ENCODE data around the gene CDYL2. TPM values are rescaled to one million over a fixed set of nuclear protein-coding genes. Genes with fewer than 3 reads are reported as not detected.

The CDYL2 gene
- total RNA-seq, 1 experiment from 2014 or later, result 5.0 TPM

DNA sequence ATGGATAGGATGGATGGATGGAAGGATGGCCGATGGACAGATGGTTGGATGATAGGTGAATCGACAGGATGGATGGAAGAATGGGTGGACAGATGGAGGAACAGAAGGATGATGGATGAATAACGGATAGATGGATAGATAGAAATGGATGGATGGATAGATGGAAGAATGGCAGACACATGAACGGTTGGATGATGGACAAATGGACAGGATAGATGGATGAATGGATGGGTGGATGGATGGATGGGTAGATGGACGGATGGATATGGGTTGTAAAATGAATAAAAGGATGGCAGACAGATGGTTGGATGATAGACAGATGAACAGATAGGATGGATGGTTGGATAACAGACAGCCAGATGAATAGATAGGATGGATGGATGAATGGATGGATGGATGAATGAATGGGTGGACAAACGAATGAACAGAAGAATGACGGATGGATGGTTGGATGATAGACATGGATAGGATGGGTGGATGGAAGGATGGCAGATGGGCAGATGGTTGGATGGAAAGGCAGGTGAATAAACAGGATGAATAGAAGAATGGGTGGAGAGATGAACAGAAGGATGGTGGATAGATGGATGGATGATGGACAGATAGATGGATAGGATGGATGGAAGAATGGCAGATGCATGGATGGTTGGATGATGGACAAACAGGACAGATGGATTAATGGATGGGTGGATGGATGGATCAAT, 207.7 kb downstream of the CDYL2 start:
- no peak for DNase-seq (ENCODE audit: low read depth)

- DNase-seq (ENCODE audit: low read depth), result peak; percentile 19
Observed at GRCh38 chr16:80594756-80595155, 209.6 kb downstream of the CDYL2 start.

DNA sequence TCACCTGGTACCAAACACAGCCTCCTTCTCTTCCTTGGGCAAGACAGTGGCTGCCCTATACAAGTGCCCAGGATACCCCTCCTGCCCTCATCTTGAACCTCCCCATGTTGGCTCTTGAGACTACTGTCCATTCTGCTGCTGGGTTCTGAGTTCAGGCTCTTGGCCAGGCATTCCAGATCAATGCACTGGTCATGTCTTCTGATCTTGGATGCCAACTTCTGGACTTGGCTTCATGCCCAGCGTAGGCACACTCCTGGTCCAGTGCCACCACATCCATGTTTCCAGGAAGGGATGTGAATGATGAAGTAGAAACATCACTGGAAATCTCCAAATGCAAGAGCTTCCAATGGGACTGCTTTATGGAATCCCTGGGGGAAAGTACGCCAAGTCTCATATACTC, 212.1 kb downstream of the CDYL2 start:
- no peak for DNase-seq (ENCODE audit: low read depth)

- peak; percentile 19 for DNase-seq (ENCODE audit: low read depth)
Observed at GRCh38 chr16:80591071-80591915, 213.1 kb downstream of the CDYL2 start.

- no peak for DNase-seq (ENCODE audit: low read depth)
Observed at GRCh38 chr16:80587071-80587470, 217.3 kb downstream of the CDYL2 start.

DNA sequence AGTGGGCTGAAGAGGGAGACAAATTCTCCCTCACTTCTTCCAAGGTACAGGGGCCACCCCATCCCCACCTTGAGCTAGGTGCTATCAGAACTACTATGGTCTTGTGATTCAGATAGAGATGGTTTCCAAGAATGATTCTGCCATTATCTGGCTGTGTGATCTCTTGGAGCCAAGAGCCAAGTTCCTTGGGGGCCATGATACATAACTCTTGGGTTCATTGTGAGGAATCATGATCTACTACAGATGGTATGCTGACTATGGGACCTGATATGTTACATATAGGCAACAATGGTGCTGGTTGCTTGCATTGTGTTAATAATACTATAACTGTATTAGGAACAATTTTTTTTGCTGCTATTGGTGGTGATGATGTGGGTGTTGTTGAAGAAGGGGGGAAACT, 217.9 kb downstream of the CDYL2 start:
- DNase-seq (ENCODE audit: low read depth), result no peak

- no peak for DNase-seq (ENCODE audit: low read depth)
Observed at GRCh38 chr16:80585764-80586163, 218.6 kb downstream of the CDYL2 start.

DNA sequence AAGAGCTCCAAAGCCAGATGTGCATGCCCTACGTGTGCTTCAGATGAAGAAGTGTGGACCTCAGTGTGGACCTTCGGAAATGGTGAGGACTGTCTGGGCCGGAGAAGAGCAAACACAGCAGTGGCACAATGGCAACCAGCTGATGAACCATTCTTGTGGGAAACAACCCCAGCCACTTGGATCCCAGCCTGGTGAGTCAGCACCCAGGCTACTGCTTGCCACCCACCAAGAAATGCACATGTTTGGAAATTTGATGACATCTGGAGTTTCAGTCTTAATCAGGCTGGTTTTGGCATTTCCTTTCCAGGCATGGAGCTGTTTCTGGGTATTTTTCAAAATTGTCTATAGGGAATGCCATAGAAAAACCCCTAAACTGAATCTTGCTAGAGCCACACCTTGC, 220.9 kb downstream of the CDYL2 start:
- peak; percentile 80 for DNase-seq (ENCODE audit: low read depth)

DNA sequence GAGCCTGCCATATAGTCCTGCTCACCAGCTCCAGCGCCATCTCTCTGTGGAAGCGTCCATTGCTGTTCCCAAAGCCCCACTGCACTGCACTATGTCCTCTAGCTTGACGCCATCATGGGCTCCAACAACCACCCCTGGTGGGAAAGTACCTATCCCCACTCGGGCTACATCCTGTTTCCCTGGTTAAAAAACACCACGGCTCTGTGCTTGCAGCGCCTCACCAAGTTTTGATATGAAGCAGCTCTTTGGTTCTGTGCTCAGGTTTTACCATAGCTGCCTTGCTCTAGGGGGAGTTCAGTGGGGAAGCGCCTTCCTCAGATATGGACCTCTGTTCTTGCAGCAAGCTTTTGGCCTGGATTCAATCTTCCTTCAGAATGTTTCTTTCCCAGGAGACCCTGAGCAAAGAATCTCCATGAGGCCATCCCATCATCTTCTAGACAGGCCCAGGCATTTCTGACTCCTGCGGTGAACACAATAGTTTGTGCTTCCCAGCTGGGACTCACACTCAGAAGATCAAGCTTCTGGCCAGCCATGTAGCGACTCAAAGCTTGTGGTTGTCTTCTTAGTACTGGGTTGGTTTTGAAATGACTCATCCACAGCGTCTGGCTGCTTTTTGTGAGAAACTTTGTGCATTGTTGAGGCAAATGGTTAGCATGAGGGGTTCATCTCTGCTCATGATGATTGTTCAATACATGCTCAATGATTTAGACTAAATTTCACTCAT, 224.1 kb downstream of the CDYL2 start:
- DNase-seq (ENCODE audit: low read depth), result peak; percentile 43

- no peak for DNase-seq (ENCODE audit: low read depth)
Observed at GRCh38 chr16:80577485-80578280, 226.7 kb downstream of the CDYL2 start.

GRCh38 chr16:80576343-80576912, 228.0 kb downstream of the CDYL2 start:
- no peak for DNase-seq (ENCODE audit: low read depth)

- DNase-seq (ENCODE audit: low read depth), result no peak
Observed at GRCh38 chr16:80573700-80574120, 230.7 kb downstream of the CDYL2 start.

DNA sequence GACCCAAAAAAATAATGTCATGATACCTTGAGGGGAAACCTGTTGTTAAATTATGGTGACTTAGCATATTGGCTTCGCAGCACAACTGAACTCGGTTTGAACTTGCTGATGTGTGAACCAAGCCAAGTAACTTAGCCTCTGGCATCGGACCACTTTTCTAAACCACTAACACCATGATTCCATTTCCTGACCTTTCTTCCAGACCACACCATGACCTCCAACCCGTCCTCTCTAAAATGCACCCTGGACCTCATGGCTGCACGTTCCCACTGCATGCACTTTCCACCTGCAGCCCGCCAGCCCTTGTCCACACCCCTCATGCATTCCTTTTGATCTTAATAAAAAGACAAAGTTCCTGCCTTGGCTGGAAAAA, 234.3 kb downstream of the CDYL2 start:
- peak; percentile 69 for DNase-seq (ENCODE audit: low read depth)

DNA sequence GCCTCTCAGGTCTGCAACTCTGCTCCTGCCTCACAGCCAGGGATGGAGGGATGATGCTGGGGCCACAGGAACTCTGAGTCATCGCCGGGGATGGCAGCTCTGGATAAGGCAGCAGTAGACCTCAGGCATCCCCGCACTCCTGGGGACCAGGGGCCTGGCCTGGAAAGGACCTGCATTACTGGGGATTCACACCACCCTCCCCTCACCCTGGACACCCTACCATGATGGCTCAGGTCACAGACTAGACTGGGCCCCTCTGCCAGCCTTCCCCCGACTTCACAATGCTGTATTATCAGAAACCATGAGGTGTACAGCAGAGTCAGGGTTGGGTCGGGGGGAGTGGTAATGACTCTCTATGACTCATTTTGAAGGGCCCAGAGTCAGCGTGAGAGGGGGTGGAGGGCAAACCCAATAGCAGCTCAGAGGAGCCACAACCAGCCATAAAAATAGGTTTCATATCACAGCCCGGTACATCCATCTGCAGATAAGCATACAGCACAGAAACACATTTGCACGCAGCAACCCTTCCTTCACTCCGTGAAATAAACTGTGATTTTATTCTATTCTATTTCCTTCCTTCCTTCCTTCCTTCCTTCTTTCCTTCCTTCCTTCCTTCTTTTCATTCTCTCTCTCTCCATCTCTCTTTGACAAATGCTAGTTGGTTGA, 234.8 kb downstream of the CDYL2 start:
- peak; percentile 91 for DNase-seq (ENCODE audit: low read depth)

- DNase-seq (ENCODE audit: low read depth), result no peak
Observed at GRCh38 chr16:80564394-80564793, 240.0 kb downstream of the CDYL2 start.

DNA sequence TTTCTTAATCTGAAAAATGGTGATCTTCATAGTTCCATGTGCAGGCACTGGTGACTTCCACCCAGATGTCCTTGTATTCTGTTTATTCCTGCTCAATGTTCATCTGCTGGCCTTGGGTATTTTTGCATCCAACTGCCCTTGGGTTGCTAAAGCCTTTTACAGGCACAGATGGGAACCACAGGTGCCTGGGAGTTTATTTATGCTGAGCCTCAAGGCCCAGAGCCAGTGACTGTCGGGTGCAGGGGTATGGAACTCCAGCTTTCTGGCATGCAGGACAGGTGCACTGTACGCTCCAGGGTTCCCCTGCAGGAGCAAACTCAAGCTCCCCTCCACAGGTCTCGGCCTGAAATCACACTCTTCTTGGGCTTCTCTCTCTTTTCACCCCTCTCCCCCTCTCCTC, 241.3 kb downstream of the CDYL2 start:
- DNase-seq (ENCODE audit: low read depth), result no peak

DNA sequence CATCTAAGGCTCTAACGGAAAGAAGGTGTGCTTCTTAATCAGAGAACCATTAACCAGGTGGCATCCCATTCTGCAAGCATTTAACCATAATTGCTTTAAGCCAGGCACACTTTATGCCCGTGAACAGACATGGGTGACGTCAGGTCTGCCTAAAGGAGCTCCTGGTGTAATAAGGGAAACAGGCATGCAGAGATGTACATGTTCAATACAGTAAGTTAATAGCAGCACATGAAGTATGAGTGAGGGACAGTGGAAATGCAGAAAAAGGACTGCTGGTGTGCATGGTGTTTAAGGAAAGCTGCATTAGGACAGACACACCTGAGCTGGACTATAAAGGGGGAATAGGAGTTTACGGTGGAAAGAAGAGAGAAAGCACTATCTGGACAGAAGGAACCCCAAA, 245.0 kb downstream of the CDYL2 start:
- no peak for DNase-seq (ENCODE audit: low read depth)

DNA sequence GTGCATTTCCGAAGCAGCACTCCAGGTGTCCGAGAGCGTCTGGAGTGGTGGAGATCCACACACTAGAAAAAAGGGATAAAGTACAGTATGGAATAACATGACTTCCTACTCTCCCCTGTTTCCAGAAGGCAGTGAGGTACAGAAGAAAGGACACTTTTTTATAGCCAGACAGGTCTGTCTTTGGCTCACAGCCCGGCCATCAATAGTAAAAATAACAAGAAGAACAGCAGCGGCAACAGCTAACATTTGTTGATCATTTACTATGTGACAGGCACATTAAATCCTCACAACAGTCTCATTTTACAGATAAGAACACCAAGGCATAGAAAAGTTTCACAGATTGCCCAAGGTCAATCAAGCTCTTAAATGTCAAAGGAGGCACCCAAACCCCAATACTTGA, 247.4 kb downstream of the CDYL2 start:
- DNase-seq (ENCODE audit: low read depth), result no peak

DNA sequence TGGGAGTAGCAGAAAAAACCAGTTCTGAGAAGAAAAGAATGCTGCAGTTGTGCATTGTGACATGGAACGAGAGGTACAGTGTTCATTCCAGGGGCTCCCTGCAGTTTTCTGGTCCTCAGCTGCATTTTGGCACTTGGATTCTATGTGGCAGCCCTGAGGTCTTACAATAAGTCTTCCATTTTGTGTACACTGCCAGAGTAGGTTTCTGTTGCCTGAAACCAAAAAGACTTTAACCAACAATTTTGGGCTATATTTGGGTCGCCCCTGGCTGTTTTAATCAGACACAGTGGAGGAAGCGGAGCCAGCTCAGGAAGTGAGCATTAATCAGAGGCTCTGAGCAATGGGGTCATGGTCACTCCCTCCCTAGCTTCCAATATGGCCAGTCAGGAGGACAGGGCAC, 247.9 kb downstream of the CDYL2 start:
- no peak for DNase-seq (ENCODE audit: low read depth)

- no peak for DNase-seq (ENCODE audit: low read depth)
Observed at GRCh38 chr16:80554033-80554432, 250.4 kb downstream of the CDYL2 start.

- no peak for DNase-seq (ENCODE audit: low read depth)
Observed at GRCh38 chr16:80552277-80552676, 252.1 kb downstream of the CDYL2 start.

All from Daoy (cell line).